22Rv1 (cell line): Measurements from ENCODE around the gene SPATA13.

ENCODE experiments used
- H3K27ac ChIP-seq: fragments of 450-650 bp; 2 replicates; pipeline ENCODE4 v1.5.1; 2017
- ZFX ChIP-seq: fragments of 450-650 bp; IDR thresholded peaks from 2 replicates; pipeline ENCODE4 v1.6.1; 2017; ENCODE audit warnings: antibody characterized with exemption, borderline replicate concordance
- TF ChIP-seq, protein P1 (sequence below): fragments of 450-650 bp; IDR thresholded peaks from 2 replicates; pipeline ENCODE4 v1.5.1; 2017; ENCODE audit warnings: mild to moderate bottlenecking

The SPATA13 gene

DNA sequence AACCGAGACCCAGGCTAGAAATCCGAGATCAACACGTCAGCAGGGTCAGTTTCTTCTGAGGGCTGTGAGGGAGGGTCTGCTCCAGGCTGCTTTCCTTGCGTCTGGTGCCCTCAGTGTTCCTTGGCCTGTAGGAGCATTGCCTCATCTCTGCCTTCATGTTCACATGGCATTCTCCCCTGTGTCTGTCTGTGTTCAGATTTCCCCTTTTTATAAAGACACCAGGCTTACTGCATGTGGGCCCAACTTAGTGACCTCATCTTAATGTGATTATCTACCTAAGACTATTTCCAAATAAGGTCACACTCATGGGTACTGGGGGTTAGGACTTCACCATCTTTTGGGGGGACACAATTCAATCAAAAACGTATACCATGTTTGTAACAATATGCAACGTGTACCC, 91.6 kb downstream of the SPATA13 start:
- TF ChIP-seq, protein P1, sequence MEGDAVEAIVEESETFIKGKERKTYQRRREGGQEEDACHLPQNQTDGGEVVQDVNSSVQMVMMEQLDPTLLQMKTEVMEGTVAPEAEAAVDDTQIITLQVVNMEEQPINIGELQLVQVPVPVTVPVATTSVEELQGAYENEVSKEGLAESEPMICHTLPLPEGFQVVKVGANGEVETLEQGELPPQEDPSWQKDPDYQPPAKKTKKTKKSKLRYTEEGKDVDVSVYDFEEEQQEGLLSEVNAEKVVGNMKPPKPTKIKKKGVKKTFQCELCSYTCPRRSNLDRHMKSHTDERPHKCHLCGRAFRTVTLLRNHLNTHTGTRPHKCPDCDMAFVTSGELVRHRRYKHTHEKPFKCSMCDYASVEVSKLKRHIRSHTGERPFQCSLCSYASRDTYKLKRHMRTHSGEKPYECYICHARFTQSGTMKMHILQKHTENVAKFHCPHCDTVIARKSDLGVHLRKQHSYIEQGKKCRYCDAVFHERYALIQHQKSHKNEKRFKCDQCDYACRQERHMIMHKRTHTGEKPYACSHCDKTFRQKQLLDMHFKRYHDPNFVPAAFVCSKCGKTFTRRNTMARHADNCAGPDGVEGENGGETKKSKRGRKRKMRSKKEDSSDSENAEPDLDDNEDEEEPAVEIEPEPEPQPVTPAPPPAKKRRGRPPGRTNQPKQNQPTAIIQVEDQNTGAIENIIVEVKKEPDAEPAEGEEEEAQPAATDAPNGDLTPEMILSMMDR: no peak
- TF ChIP-seq ZFX: no peak
- H3K27ac ChIP-seq: no peak overlapping the region

DNA sequence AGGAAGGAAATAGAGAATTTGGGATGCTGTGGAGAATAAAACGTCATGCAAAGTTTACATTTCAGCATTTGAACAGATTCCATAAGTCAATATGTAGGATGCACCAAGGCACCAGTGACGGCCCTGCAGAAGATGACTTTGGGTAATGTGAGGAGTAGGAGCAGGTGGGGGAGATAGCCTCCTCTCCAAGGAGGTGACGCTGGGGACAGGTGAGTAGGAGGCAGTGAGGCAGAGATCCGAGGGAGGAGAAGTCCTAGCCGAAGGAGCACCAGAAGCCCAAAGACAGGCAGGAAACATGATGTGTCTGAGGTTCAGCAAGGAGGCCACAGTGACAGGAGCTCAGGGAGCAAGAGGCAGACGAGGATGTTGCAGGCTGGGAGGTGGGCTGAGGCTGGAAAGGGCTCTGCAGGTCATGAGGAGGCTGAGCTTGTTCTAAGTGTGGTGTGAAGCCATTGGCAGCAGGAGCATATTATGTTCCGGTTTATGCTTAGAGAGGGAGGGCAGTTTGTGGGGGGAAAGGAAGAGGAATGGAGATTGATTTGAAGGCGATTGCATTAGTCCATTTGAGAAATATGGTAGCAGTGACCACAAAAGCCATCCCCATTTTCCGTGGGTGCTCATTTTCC, 93.1 kb downstream of the SPATA13 start:
- no peak for TF ChIP-seq ZFX
- TF ChIP-seq, protein P1: no peak
- H3K27ac ChIP-seq: no peak overlapping the region

DNA sequence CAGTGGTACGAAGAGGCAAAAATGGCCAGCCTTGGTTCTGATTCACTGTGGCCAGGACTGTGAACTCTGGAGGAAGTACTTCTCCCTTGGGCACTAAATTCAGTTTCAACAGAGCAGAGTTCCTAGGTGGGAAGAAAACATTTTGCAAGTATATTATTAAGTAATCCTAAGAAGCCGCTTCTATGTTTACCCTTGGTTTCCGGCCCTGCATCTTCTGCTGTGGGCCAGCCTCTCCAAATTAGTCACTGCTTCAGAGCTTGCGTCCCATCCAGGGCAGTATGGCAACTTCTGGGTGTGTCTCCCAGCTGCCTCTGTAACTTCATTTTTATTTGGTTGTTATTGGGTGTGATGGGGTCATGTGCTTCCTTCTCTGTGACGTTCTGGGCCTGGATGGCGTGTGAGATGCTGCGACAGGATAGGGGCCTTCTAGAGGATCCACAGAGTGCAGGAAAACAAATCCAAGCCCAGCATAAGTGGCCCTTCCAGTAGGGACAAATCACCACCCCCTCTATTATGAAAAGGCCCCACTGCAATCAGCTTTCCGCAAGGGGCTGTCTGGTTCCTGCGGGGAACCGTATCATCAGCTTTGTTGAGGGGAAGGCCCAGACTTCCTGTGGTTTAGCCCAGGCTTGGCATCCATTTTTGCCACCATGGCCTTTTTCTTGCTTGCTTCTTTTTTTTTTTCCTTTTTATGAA, 93.8 kb downstream of the SPATA13 start:
- TF ChIP-seq, protein P1: no peak
- no peak for TF ChIP-seq ZFX
- no peak overlapping the region for H3K27ac ChIP-seq

- no peak overlapping the region for H3K27ac ChIP-seq
- TF ChIP-seq, protein P1: no peak
- TF ChIP-seq ZFX: no peak
Measured at GRCh38 chr13:24257497-24257896, 97.0 kb downstream of the SPATA13 start.

DNA sequence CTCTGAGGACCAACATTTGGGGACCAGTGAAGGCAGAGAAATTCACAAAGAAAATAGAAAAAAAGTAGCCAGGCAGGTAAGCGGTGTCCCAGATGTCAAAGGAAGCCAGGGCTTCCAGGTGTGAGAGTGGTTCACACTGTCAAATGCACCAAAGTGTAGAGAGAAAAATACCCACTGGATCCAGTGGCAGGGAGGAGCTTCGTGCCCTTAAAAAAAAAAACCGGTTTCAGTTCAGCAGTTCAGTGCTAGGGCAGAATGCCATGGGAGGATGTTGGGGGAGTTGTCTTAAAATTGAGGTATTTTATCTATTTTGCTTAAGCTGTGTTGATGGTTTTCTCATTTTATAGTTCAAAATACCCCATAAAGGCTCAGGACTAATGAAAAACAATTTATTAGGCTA, 101.0 kb downstream of the SPATA13 start:
- H3K27ac ChIP-seq: no peak overlapping the region
- TF ChIP-seq ZFX: no peak
- TF ChIP-seq, protein P1: no peak

DNA sequence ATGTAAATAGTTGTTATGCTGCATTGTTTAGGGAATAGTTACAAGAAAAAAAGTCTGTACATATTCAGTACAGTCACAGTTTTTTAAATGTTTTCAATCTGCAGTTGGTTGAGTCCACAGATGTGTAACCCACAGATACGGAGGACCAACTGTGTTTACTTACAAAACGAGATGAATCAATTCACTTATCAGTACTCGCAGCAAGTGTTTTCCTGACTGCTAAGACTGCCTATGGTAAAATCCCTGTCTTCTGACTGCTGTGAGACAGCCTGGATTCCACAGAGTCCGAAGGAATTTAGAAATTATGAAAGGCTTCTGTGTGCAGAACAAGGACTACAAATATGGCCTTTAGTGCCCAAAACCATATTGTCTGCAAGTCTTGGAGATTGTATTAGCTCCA, 103.1 kb downstream of the SPATA13 start:
- no peak overlapping the region for H3K27ac ChIP-seq
- TF ChIP-seq, protein P1: no peak
- no peak for TF ChIP-seq ZFX

DNA sequence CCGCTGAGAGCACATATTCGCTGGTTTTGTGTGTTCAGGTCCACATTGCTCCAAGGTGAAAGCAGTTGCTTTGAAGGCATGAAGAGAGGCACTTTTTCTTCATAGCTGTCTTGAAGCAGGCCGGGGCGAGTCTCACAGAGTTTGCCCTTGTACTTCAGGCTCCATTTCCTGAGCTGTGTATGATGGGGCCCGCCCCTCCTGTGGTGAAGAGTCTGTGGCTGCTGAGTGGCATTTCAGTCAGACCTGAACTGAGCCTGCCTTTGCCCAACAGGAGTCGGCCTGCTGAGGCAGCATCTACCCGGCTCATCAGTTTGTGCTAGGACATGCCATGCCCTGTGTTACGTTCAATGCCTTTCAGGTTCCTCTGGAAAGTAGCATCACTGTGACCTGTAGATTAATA, 104.5 kb downstream of the SPATA13 start:
- TF ChIP-seq, protein P1: no peak
- no peak for TF ChIP-seq ZFX
- H3K27ac ChIP-seq: no peak overlapping the region
